Astrocyte (in vitro differentiated cells and primary cell): ENCODE results near the gene PLA2G4E. TPM values are rescaled to one million over a fixed set of nuclear protein-coding genes. Genes with fewer than 3 reads are reported as not detected.

Experiments
- DNase-seq: peaks from one replicate; pipeline ENCODE4 v3.0.0-alpha.2; 2010; ENCODE audit warnings: low read depth
- FAIRE-seq: peaks from 2 replicates; lab custom pipeline; 2011; peaks lifted over from hg19 to GRCh38; lab: Jason Lieb, UNC
- H2AFZ ChIP-seq: 2 replicates; pipeline ENCODE4 v1.6.0; 2012; ENCODE audit warnings: low read depth, low read length, inconsistent platforms
- H3K27ac ChIP-seq: 2 replicates; pipeline ENCODE4 v1.5.1; 2011; ENCODE audit warnings: low read depth, low read length, inconsistent platforms
- H3K27me3 ChIP-seq: 2 replicates; pipeline ENCODE4 v1.6.0; 2011; ENCODE audit warnings: low read length, inconsistent platforms; ENCODE audit not compliant: insufficient read depth
- H3K36me3 ChIP-seq: 2 replicates; pipeline ENCODE4 v1.5.1; 2011; ENCODE audit warnings: low read length, inconsistent platforms; ENCODE audit not compliant: insufficient read depth
- H3K4me1 ChIP-seq: 2 replicates; pipeline ENCODE4 v1.5.1; 2011; ENCODE audit warnings: low read length, inconsistent platforms; ENCODE audit not compliant: insufficient read depth
- H3K4me2 ChIP-seq: 2 replicates; pipeline ENCODE4 v1.6.0; 2012; ENCODE audit warnings: low read length, inconsistent platforms
- H3K4me3 ChIP-seq: 2 replicates; pipeline ENCODE4 v1.5.1; 2011; ENCODE audit warnings: low read depth, mild to moderate bottlenecking, low read length, inconsistent platforms; ENCODE audit not compliant: insufficient read depth
- H3K79me2 ChIP-seq: 2 replicates; pipeline ENCODE4 v1.6.0; 2012; ENCODE audit warnings: mild to moderate bottlenecking, low read length, inconsistent platforms; ENCODE audit not compliant: insufficient read depth
- H3K9ac ChIP-seq: 2 replicates; pipeline ENCODE4 v1.6.0; 2012; ENCODE audit warnings: mild to moderate bottlenecking, low read length, inconsistent platforms
- H3K9me3 ChIP-seq: 2 replicates; pipeline ENCODE4 v1.5.1; 2012; ENCODE audit warnings: low read depth, mild to moderate bottlenecking, low read length, inconsistent platforms; ENCODE audit not compliant: insufficient read depth
- H4K20me1 ChIP-seq: 2 replicates; pipeline ENCODE4 v1.6.0; 2012; ENCODE audit warnings: low read length, inconsistent platforms; ENCODE audit not compliant: insufficient read depth
- H3K27ac Mint-ChIP-seq: one replicate; pipeline ENCODE4 v1.8.0; 2021; ENCODE audit warnings: mild to moderate bottlenecking, mixed read lengths; ENCODE audit not compliant: unreplicated experiment
- H3K27me3 Mint-ChIP-seq: one replicate; pipeline ENCODE4 v1.8.0; 2021; ENCODE audit warnings: low read depth, mixed read lengths; ENCODE audit not compliant: unreplicated experiment
- H3K36me3 Mint-ChIP-seq: one replicate; pipeline ENCODE4 v1.8.0; 2021; ENCODE audit warnings: low read depth, mixed read lengths; ENCODE audit not compliant: unreplicated experiment
- H3K4me1 Mint-ChIP-seq: one replicate; pipeline ENCODE4 v1.8.0; 2021; ENCODE audit warnings: low read depth, mixed read lengths; ENCODE audit not compliant: unreplicated experiment
- H3K4me3 Mint-ChIP-seq: one replicate; pipeline ENCODE4 v1.8.0; 2021; ENCODE audit warnings: mild to moderate bottlenecking, moderate library complexity, mixed read lengths; ENCODE audit not compliant: unreplicated experiment
- H3K9me3 Mint-ChIP-seq: one replicate; pipeline ENCODE4 v1.8.0; 2021; ENCODE audit warnings: mild to moderate bottlenecking, mixed read lengths; ENCODE audit not compliant: unreplicated experiment
- EZH2 ChIP-seq: IDR thresholded peaks from 2 replicates; pipeline ENCODE4 v1.6.1; 2012; ENCODE audit warnings: mild to moderate bottlenecking, low read length, inconsistent platforms; ENCODE audit not compliant: insufficient read depth
- total RNA-seq: library from RNA; stranded (reverse); gene quantifications from 2 replicates; pipeline ENCODE4 v1.2.1, GENCODE V29; 2021
- TF ChIP-seq, protein P1 (sequence below): IDR thresholded peaks from 2 replicates; pipeline ENCODE4 v1.5.1; 2011; ENCODE audit warnings: low read depth, mild to moderate bottlenecking, inconsistent platforms, low read length, moderate library complexity; ENCODE audit not compliant: insufficient read depth

The PLA2G4E gene
- total RNA-seq, 1 donor from 2014 or later: not detected

DNA sequence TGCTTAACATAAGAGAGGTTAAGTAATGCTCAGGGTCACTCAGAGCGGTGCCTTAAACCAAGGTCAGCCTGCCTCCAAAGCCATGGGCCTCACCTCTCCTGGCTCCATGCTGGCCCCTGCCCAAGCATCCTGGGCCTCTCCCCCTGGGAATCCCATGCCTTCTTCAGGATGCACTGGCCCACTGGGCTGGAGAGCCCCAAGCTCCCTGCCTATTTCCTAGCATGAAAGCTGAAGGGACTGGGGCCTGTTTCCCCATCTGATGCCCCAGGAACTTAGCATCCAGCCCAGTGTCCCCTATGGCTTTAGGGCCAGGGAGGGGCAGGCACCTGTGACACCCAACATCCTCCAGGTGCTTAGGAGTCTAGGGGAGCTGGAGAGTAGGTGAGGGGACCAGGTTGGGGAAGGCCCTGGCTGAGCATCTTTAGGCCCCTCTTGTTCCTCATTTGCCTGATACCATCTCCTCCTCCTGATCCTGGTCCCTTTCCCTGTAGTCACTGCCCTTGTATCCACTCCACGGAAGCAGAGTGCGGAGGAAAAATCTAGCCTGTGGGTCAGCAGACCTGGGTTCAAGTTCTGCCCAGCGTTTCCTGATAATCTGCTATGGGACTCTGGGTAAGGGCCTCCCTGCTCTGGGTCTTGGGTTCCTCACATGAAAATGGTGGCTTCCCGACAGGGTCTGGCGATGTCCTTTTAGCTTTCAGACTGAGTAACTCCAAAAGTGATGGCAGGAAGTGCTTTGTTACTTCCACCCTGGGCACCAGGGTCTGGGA, 77.1 kb downstream of the PLA2G4E start:
- DNase-seq (no peak), FAIRE-seq (no peak)
- peak overlapping the region; percentile 68 for H3K9ac ChIP-seq
- peaks cover 6% of the 10 kb centered on the region for H3K36me3 ChIP-seq
- peak overlapping the region; percentile 91 for H3K27ac ChIP-seq
- Mint-ChIP-seq H3K36me3 (peaks cover 9% of the 10 kb centered on the region), H3K4me3 (no peak overlapping the region), H3K4me1 (peaks cover 75% of the 10 kb centered on the region), H3K27ac (peak overlapping the region; percentile 94), H3K9me3 (no peaks in the 10 kb centered on the region), H3K27me3 (no peaks in the 10 kb centered on the region)
- H3K27me3 ChIP-seq: no peaks in the 10 kb centered on the region
- H3K4me1 ChIP-seq: peaks cover 60% of the 10 kb centered on the region
- no peak overlapping the region for H3K4me3 ChIP-seq
- H2AFZ ChIP-seq: no peak overlapping the region
- no peaks in the 10 kb centered on the region for H3K9me3 ChIP-seq
- peaks cover 50% of the 10 kb centered on the region for H3K79me2 ChIP-seq
- TF ChIP-seq EZH2: no peak
- TF ChIP-seq, protein P1, sequence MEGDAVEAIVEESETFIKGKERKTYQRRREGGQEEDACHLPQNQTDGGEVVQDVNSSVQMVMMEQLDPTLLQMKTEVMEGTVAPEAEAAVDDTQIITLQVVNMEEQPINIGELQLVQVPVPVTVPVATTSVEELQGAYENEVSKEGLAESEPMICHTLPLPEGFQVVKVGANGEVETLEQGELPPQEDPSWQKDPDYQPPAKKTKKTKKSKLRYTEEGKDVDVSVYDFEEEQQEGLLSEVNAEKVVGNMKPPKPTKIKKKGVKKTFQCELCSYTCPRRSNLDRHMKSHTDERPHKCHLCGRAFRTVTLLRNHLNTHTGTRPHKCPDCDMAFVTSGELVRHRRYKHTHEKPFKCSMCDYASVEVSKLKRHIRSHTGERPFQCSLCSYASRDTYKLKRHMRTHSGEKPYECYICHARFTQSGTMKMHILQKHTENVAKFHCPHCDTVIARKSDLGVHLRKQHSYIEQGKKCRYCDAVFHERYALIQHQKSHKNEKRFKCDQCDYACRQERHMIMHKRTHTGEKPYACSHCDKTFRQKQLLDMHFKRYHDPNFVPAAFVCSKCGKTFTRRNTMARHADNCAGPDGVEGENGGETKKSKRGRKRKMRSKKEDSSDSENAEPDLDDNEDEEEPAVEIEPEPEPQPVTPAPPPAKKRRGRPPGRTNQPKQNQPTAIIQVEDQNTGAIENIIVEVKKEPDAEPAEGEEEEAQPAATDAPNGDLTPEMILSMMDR: no peak
- H3K4me2 ChIP-seq: peak overlapping the region; percentile 76
- no peaks in the 10 kb centered on the region for H4K20me1 ChIP-seq

- no peaks in the 10 kb centered on the region for H4K20me1 ChIP-seq
- no peak for TF ChIP-seq EZH2
- TF ChIP-seq, protein P1: no peak
- peaks cover 11% of the 10 kb centered on the region for H3K36me3 ChIP-seq
- peak overlapping the region; percentile 54 for H3K4me3 Mint-ChIP-seq
- no peaks in the 10 kb centered on the region for H3K9me3 Mint-ChIP-seq
- no peaks in the 10 kb centered on the region for H3K27me3 Mint-ChIP-seq
- H3K9ac ChIP-seq: no peak overlapping the region
- H3K4me2 ChIP-seq: no peak overlapping the region
- FAIRE-seq (no peak), DNase-seq (no peak)
- peaks cover 9% of the 10 kb centered on the region for H3K36me3 Mint-ChIP-seq
- H3K4me1 Mint-ChIP-seq: peaks cover 71% of the 10 kb centered on the region
- peaks cover 43% of the 10 kb centered on the region for H3K79me2 ChIP-seq
- no peak overlapping the region for H3K4me3 ChIP-seq
- H2AFZ ChIP-seq: no peak overlapping the region
- H3K9me3 ChIP-seq: no peaks in the 10 kb centered on the region
- peak overlapping the region; percentile 91 for H3K27ac ChIP-seq
- H3K27me3 ChIP-seq: no peaks in the 10 kb centered on the region
- peak overlapping the region; percentile 94 for H3K27ac Mint-ChIP-seq
- H3K4me1 ChIP-seq: peaks cover 59% of the 10 kb centered on the region
These were observed 78.0 kb downstream of the PLA2G4E start for GRCh38 chr15:41942886-41943285.
